NCI-H2081 (cell line): ENCODE data around the gene HKDC1.
"Not testable (repeated sequence)": the region's sequence is repeated elsewhere in the genome, so short reads cannot be mapped to it uniquely, and the experiment has no call there.

Experiments
- DNase-seq, 2 experiments: peaks; one replicate each; lab custom pipeline; 2025; lab: John Stamatoyannopoulos, UW

The HKDC1 gene

DNA sequence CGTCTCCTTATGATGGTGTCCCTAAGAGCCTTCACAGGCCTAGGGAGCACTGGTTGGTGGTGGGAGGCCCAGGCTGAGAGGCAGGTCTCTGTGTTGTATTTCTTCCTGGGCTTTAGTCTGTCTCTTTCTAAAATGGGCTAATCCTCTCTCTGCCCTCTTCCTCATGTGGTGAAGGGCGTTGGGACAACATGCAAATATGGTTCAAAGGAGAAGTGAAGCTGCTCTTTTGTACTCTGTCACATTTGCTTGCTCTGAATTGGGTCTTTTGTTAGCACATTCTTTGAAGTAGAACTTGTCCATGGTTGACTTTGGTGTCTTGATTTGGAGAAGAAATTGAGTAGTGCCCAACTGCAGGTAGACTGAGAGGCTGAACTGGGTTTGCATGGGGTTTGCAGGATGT is 59.0 kb downstream of the HKDC1 start:
- DNase-seq, result no peak

DNA sequence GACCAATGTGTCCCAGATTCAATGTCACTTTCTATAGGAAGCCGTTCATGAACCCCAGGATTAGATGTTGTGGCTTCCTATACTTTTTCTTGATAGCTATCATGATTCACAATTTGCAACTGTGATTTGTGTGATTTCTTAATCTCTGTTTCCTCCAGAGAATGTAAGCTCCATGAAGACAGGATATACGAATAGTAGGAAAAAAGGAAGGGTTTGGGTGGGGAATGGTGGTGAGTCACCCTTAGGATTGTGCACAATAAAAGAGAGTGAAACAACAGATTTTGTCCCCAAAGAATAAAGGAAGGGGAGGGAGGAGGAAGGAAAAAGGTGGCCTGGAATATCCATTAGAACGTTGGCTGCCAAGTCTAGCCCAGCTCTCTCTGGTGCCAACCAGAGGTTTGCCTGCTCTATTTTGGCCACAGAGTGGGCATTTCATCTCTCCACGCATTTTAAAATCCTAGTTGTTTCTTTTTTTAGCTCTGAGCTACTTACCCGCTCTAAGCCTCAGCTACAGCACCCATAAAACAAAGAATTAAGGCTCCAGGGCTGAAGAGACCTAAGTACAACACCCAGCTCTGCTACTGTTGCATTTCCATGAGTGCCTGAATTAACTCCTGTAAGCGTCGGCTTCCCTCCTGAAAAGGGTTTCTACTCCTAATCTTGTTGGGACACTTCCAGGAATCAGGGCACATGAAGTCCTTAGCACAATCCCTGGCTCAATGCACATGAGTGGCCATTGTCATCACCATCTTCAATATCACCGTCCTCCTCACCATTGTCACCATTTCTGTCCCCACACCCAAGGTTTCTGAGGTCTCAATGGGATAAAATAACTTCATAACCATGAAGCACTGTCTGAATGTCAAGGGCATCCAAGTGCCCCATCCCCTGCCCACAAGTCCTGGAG is 61.6 kb downstream of the HKDC1 start:
- no peak for DNase-seq

DNA sequence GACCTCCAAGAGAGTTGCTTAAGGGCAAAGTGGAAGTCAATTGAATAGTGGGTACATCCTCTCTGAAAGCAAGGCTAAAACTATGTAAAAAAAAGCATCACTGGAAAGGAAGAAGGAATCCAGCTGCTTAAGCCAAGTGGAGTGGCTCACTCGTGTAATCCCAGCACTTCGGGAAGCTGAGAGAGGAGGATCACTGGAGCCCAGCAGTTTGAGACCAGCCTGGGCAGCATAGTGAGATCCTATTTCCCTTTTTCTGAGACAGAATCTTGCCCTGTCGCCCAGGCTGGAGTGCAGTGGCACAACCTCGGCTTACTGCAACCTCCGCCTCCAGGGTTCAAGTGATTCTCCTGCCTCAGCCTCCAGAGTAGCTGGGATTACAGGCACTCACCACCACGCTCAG is 64.3 kb downstream of the HKDC1 start:
- DNase-seq, result not testable (repeated sequence)

DNA sequence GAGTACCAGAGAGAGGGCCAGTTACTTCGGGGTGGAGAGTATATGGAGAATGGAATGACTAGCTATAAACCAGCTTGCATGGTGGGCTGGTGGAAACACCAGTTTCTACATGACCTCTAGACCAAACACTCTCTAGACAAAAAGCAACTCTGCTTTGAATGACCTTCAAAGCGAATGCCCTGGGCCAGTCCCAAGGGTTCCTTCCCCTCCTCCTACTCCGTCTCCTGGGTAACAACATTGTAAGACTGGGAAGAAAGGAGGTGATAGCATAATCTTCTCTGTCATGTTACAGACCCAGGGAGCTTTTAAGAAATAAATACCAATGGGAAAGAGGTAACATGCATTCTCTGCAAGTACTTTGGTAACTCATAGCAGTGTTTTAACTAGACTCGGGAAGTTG is 65.6 kb downstream of the HKDC1 start:
- DNase-seq, result no peak

DNA sequence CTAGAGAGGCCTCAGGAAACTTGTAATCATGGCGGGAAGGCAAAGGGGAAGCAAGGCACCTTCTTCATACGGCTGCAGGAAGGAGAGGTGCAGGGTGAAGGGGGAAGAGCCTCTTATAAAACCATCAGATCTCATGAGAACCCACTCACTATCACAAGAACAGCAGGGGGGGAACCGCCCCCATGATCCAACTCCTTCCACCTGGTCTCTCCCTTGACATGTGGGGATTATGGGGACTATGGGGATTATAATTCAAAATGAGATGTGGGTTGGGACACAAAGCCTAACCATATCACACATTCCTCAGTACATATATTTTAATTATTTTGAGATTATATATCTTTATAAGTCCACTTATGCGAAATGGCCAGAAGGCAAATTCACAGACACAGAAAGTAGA is 67.0 kb downstream of the HKDC1 start:
- no peak for DNase-seq

DNA sequence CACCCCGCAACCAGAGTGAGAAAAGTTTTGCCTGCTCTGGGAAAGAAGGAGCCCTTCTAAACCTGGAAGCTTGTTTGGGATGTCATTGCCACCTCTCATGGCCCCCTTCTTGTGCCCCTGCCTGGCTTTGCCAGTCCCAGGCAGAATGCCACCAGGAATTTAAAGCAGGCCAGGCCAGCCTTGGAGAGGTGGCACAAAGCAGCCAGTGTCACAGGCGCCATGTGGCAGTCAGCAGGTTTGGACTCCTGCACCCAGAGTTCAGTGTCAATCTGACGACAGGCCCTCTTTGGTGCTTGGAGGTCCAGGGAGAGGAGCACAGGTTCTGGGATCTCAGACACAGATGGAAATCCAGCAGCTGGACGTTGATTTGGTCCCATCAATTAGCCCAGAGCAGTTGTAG is 70.9 kb downstream of the HKDC1 start:
- no peak for DNase-seq

DNA sequence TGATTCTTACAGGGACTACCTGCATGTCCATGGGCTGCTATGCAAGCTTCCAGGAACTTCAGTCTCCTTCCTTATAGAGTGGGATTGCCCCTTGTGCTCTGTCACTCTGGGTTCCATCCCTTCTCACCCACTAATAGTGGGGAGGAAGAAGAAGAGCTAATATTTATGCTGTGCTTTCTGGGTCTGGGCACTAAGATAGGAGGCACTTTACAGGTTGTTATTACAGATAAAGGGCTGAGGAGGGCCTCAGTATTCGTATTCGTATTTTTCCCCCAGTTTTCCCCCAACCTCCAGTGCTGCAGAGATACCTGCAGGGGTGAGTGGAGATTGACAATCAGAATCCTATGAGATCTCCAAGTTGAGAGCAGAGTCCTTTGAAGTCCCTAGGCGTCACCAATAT is 72.3 kb downstream of the HKDC1 start:
- no peak for DNase-seq

DNA sequence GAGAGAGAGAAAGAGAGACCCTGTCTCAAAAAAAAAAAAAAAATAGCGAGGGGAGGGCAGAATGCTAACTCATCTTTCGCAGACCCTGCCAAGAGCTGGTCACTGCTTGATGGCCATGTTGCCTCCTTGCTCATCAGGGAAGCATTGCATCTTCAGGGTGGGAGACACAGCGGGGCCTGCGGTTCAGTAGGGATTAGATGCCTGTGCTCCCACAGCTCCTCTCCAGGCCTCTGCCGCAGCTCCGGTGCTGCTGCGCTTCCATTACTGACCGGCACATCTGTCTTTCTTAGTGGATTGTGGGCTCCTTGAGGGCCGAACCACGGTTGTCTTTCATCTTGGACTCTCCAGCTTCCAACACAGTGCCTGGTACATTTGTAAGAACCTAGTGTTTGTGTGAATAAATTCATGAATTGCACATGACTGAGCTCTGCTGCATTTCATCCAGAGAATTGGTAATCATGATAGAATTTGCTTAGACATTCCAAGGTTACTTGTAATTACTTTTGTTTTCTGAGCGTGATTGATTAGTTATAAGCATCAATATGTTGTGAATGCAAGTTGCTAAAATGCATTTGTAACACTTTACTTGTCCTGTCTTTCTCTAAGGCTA is 75.0 kb downstream of the HKDC1 start:
- DNase-seq, result no peak

DNA sequence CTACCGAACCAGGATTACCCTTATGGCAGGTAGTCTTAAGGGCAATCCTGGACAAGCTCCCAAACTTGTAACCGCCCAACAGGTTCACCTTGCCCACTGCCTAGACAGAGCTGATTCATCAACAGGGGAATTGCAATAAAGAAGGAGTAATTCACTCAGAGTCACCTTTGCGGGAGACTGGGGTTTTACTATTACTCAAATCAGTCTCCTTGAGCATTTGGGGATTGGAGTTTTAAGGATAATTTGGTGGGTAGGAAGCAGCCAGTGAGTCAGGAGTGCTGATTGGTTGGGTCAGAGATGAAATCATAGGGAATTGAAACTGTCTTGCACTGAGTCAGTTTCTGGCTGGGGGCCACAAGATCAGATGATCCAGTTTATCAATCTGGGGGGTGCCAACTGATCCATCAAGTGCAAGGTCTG is 83.5 kb downstream of the HKDC1 start:
- DNase-seq, result no peak

DNA sequence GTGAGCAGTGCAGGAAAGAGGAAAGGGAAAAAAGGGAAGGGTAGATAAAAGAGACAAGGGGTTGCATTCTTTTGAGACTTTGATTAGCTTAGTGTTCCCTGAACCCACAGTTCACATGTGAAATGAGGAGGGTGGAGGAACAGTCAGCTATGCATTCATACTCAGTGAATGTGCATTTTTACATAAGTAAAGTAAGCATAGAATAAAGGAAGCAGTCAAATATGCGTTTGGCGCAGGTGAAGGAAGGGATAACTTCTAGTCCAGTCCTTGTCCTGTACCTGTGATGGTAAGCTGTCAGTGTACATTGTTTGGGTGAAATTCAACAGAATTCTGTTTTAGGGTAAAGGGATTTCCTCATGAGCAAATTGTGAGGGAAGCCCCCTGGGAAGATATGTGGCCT is 86.3 kb downstream of the HKDC1 start:
- DNase-seq, result no peak

DNA sequence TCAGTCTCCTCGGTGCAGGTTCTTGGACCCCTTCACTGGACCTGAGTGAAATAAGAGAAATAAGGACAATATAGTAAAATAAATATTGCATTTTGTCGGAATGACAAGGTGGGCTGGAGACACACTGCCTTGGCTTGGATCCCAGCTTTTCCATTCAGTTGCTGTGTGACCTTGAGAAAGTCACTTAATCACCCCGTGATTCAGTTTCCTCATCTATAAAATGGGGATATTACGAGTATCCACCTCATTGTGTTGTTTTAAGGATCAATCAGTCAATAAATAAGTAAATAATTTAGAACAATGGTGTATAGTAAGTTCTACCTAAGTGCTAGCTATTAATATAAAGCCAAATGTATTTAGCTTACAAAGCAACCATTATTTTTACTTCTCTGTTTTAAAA is 87.3 kb downstream of the HKDC1 start:
- DNase-seq, result no peak

DNA sequence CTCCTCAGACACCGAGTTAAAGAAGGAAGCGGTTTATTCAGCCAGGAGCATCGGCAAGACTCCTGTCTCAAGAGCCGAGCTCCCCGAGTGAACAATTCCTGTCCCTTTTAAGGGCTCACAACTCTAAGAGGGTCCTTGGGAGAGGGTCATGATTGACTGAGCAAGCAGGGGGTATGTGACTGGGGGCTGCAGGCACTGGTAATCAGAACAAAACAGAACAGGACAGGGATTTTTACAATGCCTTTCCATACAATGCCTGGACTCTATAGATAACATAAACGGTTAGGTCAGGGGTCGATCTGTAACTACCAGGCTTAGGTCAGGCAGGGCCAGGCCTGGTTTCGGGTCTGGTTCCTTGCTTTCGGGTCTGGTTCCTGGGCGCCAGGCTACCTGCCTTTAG is 88.2 kb downstream of the HKDC1 start:
- not testable (repeated sequence) for DNase-seq

DNA sequence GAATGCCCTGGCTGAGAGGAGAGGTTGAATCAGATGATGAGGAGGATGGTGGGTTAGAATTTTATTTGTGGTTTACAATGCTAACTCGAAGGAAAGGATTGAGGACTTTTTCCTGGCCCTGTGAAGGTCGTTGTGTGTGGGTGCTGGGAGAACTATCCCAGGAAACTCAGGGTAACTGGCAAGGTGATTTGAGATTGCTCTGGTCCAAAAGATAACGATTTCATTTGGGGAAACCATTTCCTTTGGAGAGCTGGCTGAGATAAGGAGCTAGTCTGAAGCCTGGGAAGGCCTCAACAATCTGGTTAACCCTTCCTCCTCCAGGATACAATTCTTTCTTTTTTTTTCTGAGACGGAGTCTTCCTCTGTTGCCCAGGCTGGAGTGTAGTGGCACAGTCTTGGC is 91.2 kb downstream of the HKDC1 start:
- no peak for DNase-seq

DNA sequence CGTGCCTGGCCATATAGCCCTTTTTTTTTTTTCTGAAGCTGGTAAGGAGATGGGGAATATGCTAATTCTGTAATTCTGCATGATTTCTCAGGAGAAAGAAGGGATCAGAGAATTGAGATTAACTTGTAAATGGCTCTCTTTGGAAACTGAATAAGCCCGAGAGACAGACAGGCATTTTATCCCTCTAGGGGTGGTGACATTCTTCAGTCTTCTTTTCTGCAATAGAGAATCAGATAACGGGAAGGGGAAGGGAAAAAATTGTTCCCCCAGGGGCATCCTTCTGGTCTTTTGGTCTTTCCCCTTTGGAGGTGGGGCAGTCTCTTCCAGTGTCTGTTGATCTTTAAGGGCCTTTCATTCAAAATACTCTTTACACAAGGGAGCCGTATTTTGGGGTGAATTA is 92.4 kb downstream of the HKDC1 start:
- no peak for DNase-seq

DNA sequence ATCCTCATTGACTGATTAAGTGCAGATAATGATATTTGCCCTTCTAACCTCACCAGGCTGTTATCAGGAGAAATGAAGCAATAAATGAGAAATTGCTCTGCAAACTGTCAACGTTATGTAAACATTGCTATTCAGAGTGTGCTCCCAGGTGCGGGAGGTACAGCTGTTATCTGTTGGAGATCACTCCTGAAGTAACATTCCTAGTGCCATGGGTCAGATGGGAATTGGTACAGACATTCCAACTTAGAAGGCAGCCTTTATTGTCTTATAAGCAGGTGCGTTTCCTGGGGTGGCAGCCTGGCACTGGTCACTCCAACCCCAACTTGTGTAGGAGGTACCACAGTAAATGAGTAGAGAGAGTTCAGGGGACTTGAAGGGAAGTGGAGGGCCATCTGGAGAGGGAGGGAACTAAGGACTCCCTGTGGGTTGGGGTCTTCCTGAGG is 95.0 kb downstream of the HKDC1 start:
- no peak for DNase-seq

DNA sequence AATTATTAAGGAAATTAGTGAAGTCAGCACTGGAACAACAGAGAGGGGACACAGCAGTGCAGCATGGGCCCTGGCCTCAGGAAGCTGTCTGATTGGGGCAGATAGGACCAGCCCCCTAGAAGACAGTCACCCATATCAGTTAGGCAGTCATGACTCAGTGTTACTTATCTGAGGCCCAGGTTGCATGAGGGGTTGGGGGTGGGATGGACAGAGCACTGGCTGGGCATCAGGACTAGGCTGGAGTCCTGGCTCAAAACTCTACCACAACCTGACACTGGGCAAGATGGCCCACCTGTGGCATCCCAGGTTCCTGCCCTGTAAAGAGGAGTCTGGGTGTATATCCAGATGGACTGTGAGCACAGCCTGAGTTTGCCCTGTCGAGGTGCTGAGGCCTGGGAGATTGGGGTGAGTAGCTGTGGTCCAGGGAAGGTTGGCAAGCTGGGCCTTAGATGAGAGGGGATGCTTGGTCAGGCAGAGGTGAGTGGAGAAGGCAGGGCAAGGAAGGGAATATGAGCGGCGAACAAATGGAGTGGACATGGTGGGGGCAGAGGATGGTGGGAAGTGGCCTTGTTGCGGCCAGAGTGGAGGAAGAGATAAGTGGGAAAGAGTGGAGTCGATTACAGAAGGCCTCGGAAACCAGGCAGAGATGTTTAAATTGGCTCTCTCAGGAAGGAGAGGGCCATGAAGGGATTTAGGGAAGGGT is 95.6 kb downstream of the HKDC1 start:
- DNase-seq, result no peak

DNA sequence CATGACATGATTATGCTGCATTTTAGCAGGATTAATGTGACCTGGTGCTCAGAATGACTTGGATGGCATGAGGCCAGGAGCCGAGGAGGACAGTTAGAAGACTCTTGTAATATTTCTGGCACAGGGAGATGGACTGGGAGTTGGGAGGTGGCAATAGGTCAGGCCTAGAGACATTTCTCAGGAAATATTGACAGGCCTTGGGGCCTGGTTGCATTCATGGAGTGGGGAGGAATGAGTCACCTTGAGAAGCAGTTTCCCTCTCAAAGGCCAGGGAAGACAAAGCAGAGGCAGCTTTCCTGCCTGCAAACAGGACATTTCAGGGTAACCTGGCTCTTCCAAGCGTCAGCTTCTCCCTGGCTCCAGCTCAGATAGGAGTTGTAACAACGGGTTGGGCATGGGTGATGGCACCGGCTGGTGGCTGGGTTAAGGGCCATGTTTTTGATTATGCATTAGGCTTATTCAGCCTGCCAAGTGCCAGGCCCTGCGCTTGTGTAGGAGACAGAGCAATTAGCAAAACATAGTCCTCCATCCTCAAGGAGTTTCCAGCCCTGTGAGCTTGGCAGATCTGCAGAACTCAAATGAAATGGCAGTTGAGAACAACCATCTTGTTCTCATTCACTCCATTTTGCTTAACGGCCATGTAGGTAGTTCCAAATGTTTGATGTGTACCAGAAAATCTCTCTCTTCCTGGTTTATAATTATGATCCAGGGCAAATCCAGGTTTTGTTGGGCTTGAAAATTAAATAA is 96.4 kb downstream of the HKDC1 start:
- no peak for DNase-seq
